Tibial nerve (tissue), 4 donors: ENCODE data around the gene ST8SIA5.

Experiments
- CTCF ChIP-seq, 5 experiments: fragments of 200-600 bp in 3 of 5; fragments of 450-650 bp in 2 of 5; sonication (generic) in 3 of 5; IDR thresholded peaks; one replicate each; pipeline ENCODE4 v1.5.1; 2016 to 2019; ENCODE audit warnings: antibody characterized with exemption in 5 of 5, mild to moderate bottlenecking in 3 of 5, moderate library complexity in 2 of 5
- EP300 ChIP-seq, 2 donors: sonication (generic); formaldehyde crosslinking; IDR thresholded peaks; one replicate each; pipeline ENCODE4 v1.6.1; 2017; ENCODE audit warnings: antibody characterized with exemption in 2 of 2, mild to moderate bottlenecking in 1 of 2
- POLR2A ChIP-seq, 2 donors: fragments of 450-650 bp; IDR thresholded peaks; one replicate each; pipeline ENCODE4 v1.6.1; 2017; ENCODE audit warnings: antibody characterized with exemption in 2 of 2, mild to moderate bottlenecking in 2 of 2, moderate library complexity in 2 of 2

- TF ChIP-seq CTCF (IDR thresholded peaks at IDR 0.05) = no peak
- no peak for TF ChIP-seq EP300 (IDR thresholded peaks at IDR 0.05)
- TF ChIP-seq POLR2A (IDR thresholded peaks at IDR 0.05) = no peak
Measured at GRCh38 chr18:46641917-46642316, 114.9 kb downstream of the ST8SIA5 start.
